ENCODE results near the gene MAB21L4.
"Not testable (repeated sequence)": the region's sequence is repeated elsewhere in the genome, so short reads cannot be mapped to it uniquely, and the experiment has no call there.

The MAB21L4 gene

DNA sequence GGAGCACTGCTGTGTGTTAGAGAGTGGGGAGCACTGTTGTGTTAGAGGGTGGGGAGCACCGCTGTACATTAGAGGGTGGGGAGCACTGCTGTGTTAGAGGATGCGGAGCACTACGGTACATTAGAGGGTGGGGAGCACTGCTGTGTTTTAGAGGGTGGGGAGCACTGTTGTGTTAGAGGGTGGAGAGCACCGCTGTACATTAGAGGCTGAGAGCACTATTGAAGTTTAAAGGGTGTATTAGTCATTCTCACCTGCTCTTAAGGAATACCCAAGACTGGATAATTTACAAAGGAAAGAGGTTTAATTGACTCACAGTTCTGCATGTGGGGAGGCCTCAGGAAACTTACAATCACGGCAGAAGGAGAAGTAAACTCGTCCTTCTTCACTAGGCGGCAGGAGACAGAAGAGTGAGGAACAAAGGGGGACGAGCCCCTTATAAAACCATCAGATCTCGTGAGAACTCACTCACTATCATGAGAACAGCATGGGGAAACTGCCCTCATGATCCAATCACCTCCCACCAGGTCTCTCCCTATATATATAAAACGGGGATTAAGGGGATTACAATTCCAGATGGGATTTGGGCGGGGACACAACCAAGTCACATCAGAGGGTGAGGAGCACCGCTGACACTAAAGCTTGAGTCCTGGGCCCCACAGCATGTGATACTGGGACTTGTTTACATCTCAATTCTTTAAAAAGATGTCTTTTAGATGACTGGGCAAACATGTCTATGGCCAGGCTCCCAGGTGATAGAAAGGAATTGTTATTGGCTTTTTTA is 46.9 kb downstream of the MAB21L4 start:
- peaks cover 7% of the 10 kb centered on the region; the same call in 1 of the 2 replicates for H3K4me1 ChIP-seq (ENCODE audit: insufficient read depth, low read length)
- H3K9me3 ChIP-seq (ENCODE audit: control insufficient read depth, insufficient read depth, low read length), result peaks cover 19% of the 10 kb centered on the region
- H3K9ac ChIP-seq (ENCODE audit: low read depth, low read length), result no peak overlapping the region
- H3K36me3 ChIP-seq (ENCODE audit: insufficient read depth, low read length), result no peaks in the 10 kb centered on the region

DNA sequence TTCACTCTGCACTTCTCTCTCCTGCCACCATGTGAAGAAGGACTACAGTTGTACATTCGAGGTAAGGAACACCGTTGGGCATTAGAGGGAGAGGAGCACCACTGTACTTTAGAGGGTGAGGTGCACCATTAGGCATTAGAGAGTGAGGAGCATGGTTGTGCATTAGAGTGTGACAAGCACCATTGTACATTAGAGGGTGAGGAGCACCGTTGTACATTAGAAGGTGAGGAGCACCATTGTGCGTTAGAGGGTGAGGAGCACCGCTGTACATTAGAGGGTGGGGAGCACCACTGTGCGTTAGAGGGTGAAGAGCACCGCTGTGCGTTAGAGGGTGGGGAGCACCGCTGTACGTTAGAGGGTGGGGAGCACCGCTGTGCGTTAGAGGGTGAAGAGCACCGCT is 48.1 kb downstream of the MAB21L4 start:
- Histone ChIP-seq H3K9ac (ENCODE audit: low read depth, low read length) (no peak overlapping the region), H3K9me3 (ENCODE audit: control insufficient read depth, insufficient read depth, low read length) (peaks cover 15% of the 10 kb centered on the region), H3K4me1 (ENCODE audit: insufficient read depth, low read length) (peaks cover 13% of the 10 kb centered on the region; the same call in 1 of the 2 replicates), H3K36me3 (ENCODE audit: insufficient read depth, low read length) (no peaks in the 10 kb centered on the region)

DNA sequence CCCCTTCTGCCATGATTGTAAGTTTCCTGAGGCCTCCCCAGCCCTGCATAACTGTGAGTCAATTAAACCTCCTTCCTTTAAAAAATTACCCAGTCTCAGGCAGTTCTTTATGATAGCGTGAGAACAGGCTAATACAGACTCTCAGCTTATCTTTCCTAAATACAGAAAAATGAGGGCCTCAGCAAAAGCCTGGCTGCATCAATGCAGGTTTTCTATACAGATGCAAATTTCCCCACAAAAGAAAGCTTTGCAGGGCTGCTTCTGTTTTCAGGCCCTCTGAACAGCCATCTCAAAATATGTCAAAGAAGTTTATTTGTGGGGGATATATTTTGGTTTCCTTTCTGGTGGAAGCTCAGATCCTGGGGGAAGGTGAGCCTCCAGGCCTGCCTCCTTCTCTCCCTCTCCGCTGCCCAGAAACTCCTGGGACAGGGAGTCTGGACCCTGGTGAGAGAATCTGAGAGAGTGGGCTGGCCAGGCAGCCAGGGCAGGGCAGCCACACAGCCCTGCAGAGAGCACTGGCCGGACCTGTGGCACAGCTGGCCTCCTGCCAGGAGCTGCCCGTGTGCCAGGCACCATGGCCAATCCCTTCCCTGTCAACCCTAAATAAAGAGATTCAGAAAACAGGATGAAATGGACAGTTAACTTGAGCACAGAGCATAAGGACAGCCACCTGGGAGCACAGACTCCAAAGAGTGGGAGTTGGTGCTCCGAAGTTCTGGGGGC is 48.9 kb downstream of the MAB21L4 start:
- H3K9me3 ChIP-seq (ENCODE audit: control insufficient read depth, insufficient read depth, low read length), result peaks cover 15% of the 10 kb centered on the region
- peaks cover 13% of the 10 kb centered on the region; the same call in 1 of the 2 replicates for H3K4me1 ChIP-seq (ENCODE audit: insufficient read depth, low read length)
- H3K36me3 ChIP-seq (ENCODE audit: insufficient read depth, low read length), result no peaks in the 10 kb centered on the region
- H3K9ac ChIP-seq (ENCODE audit: low read depth, low read length), result no peak overlapping the region

DNA sequence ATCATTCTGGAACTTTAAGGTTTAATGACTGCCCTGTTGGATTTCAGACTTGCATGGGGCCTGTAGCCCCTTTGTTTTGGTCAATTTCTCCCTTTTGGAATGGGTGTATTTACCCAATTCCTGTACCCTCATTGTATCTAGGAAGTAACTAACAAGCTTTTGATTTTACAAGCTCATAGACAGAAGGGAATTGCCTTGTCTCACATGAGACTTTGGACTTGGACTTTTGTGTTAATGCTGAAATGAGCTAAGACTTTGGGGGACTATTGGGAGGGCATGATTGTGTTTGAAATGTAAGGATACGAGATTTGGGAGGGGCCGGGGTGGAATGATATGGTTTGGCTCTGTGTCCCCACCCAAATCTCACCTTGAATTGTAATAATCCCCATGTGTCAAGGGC is 49.6 kb downstream of the MAB21L4 start:
- not testable (repeated sequence) for H3K36me3 ChIP-seq (ENCODE audit: insufficient read depth, low read length); H3K9ac ChIP-seq (ENCODE audit: low read depth, low read length)
- peaks cover 13% of the 10 kb centered on the region; the same call in 1 of the 2 replicates for H3K4me1 ChIP-seq (ENCODE audit: insufficient read depth, low read length)
- H3K9me3 ChIP-seq (ENCODE audit: control insufficient read depth, insufficient read depth, low read length), result peaks cover 15% of the 10 kb centered on the region

DNA sequence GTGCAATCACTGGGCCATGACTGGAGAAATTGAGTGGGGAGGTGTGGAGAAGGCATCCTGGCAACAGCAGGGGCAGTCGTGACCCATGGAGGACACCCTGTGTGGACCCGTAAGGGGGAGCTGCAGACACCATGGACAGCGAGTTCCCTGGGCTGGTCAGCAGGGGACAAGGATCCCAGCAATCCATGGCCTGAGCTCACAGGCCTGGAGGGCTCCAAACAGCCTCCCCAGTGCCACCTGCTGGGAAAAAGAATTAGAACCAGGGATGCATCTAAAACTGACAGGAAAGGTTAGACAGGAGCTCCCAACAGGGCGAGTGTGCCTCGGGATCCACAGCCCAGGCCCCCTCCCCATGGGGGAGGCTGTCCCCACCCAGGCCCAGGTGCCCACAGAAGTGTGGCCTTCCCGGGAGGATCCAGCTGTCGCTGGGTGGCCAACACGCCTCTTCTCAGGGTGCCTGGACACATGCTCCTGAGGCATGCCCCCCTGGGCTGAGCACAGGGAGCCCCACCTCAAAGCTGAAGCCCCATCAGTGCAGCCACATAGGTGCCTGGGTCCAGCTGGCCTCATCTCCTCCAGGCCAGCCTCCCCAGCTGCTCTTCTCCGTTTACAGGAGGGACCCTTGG is 55.4 kb downstream of the MAB21L4 start:
- Histone ChIP-seq H3K4me1 (ENCODE audit: insufficient read depth, low read length) (peaks cover 13% of the 10 kb centered on the region; the same call in 1 of the 2 replicates), H3K9ac (ENCODE audit: low read depth, low read length) (no peak overlapping the region), H3K36me3 (ENCODE audit: insufficient read depth, low read length) (no peaks in the 10 kb centered on the region), H3K9me3 (ENCODE audit: control insufficient read depth, insufficient read depth, low read length) (peaks cover 8% of the 10 kb centered on the region)

DNA sequence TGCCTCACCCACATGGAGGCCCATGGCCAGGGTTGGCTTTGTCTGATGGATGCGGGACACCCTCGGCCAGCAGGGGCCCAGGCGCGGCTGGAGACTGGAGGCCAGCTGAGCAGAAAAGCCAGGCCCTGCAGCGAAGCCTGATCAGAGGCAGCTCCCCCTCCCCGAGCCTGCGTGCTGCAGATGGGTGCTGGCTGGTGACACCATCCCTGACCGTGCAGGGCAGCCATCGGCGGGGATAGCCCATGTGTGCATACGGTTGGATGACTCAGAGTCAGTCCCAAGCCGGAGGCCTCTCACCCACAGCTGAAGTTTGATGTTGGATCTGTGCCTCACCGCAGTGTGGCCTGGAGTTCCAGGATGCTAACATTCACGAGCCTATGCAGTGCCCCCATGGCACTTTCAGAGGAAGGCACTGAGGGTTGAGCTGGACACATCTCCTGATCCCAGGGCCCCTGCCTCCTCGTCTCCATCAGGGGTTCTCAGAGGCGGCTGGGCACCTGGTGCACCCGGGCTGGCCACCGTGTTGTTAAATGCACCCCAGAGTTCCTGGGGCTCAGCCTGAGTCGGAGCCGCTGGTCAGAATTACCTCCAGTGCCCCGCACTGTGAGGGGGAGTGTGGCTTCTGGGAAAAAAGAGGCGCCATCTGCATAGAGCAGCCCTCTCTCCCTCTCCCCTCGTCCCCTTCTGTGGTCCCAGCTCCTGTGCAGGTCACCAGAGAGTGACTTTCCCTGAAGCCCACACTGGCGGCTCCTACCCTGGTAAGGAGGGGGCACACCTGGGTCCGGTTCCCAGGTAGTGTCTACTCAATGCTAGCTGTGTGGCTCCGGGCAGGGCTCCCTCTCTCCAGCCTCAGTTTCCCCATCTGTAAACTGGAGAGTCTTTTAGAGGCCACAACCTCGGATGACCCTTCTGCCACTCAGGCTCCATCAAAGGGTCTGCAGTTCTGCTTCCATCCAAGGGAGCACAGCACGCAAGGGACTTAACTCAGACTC is 56.5 kb downstream of the MAB21L4 start:
- H3K9ac ChIP-seq (ENCODE audit: low read depth, low read length), result no peak overlapping the region
- H3K9me3 ChIP-seq (ENCODE audit: control insufficient read depth, insufficient read depth, low read length), result peaks cover under 1% of the 10 kb centered on the region; the same call in 1 of the 2 replicates
- peaks cover 10% of the 10 kb centered on the region; the same call in 1 of the 2 replicates for H3K4me1 ChIP-seq (ENCODE audit: insufficient read depth, low read length)
- no peaks in the 10 kb centered on the region for H3K36me3 ChIP-seq (ENCODE audit: insufficient read depth, low read length)

- Histone ChIP-seq H3K9ac (ENCODE audit: low read depth, low read length) (no peak overlapping the region), H3K9me3 (ENCODE audit: control insufficient read depth, insufficient read depth, low read length) (no peaks in the 10 kb centered on the region), H3K4me1 (ENCODE audit: insufficient read depth, low read length) (no peaks in the 10 kb centered on the region), H3K36me3 (ENCODE audit: insufficient read depth, low read length) (no peaks in the 10 kb centered on the region)
Measured at GRCh38 chr2:240837621-240838020, 58.3 kb downstream of the MAB21L4 start.

GRCh38 chr2:240836781-240837467 is 59.0 kb downstream of the MAB21L4 start:
- Histone ChIP-seq H3K4me1 (ENCODE audit: insufficient read depth, low read length) (no peaks in the 10 kb centered on the region), H3K9ac (ENCODE audit: low read depth, low read length) (no peak overlapping the region), H3K9me3 (ENCODE audit: control insufficient read depth, insufficient read depth, low read length) (no peaks in the 10 kb centered on the region), H3K36me3 (ENCODE audit: insufficient read depth, low read length) (no peaks in the 10 kb centered on the region)
